Smooth muscle cell of trachea (primary cell): Measurements from ENCODE around the gene AGAP6. TPM values are rescaled to one million over a fixed set of nuclear protein-coding genes. Genes with fewer than 3 reads are reported as not detected.

Experiments
- total RNA-seq: library from RNA; depleted of rRNA; stranded (reverse); fragments of >200 nt; gene quantifications from 2 replicates; pipeline ENCODE4 v1.2.1, GENCODE V29; 2014

AGAP6 gene
- total RNA-seq: 2.0 and 3.6 TPM in 2 replicates

GRCh38 chr10:49988376-49988775, at the start of gene AGAP6:
AGAP6 (plus strand) TSS chr10:49988406; CDS start chr10:49988716, 310 bp downstream.

GRCh38 chr10:49941447-49942338, 46.5 kb upstream of the AGAP6 start, which contains the start of the genes PARG and TIMM23B:
PARG (minus strand) TSS chr10:49942027; CDS start chr10:49941725, 302 bp downstream.
TIMM23B (plus strand) TSS chr10:49942053; CDS start chr10:49942195, 142 bp downstream.

Other genes starting within 250 kb of the AGAP6 start
- gene OGDHL, start 226.1 kb upstream of the AGAP6 start, total RNA-seq: 0.17 and 0.29 TPM in 2 replicates
- 27.5 and 39.0 TPM in 2 replicates for gene PARG, start 46.4 kb upstream of the AGAP6 start, total RNA-seq
- 14.9 and 17.6 TPM in 2 replicates for gene TIMM23B, start 46.4 kb upstream of the AGAP6 start, total RNA-seq
- 65.5 and 86.0 TPM in 2 replicates for gene WASHC2A, start 79.5 kb downstream of the AGAP6 start, total RNA-seq